T follicular helper cell (primary cell): ENCODE data around the gene TWF2.

ENCODE experiments used
- DNase-seq: peaks from one replicate; pipeline ENCODE4 v3.0.0-alpha.2; 2020; ENCODE audit warnings: low read depth

The TWF2 gene

DNA sequence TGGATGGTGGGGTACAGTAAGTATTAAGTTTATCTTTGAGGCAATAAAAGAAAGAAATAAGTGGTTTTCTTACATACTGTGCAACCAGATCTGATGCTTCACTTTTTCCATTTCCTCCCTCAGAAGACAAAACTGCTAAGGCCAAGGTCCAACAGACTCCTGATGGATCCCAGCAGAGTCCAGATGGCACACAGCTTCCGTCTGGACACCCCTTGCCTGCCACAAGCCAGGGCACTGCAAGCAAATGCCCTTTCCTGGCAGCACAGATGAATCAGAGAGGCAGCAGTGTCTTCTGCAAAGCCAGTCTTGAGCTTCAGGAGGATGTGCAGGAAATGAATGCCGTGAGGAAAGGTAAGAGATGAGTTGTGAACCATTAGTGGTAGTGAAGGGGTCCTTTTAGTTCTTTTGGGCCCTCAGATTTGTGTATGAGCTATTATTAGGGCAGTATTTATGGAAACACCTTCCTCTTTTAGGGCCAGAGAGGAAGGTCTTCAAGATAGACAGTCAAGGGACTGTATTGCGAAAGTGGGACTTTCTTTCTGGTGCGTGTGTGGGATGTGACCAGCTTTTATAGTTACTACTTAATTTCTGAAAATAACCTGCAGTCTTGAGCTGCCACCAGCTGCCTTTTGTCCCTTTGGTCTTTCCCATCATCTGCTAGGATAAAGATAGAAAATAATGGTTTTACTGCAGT lies 36.4 kb downstream of the TWF2 start:
- no peak for DNase-seq

DNA sequence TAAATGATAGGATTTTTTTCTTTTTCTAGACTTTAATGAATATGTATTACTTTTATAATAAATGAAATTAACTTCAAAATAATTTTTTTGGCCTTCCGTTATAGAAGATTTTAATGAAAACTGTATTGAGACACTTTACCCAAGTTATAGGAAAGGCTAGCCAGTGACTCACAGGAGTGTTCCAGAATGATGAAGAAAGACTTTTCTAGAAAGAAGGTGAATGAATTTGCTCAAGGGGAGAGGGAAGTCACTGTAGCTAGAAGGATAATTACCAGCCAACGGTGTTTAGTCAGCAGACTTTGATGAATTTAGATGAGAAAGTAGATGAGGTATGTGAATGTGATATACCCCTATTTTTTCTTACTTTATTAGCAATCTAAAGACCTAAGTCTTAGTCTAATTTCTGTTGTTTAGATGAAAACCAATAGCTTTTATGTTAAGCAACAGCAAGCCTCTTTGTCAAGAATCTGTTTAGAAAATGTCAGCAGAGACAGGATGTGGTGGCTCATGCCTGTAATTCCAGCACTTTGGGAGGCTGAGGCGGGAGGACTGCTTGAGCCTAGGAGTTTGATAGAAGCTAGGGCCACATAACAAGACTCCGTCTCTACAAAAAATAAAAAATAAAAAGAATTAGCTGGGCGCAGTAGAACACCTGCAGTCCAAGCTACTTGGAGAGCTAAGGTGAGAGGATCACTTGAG lies 37.8 kb downstream of the TWF2 start:
- DNase-seq = no peak

DNA sequence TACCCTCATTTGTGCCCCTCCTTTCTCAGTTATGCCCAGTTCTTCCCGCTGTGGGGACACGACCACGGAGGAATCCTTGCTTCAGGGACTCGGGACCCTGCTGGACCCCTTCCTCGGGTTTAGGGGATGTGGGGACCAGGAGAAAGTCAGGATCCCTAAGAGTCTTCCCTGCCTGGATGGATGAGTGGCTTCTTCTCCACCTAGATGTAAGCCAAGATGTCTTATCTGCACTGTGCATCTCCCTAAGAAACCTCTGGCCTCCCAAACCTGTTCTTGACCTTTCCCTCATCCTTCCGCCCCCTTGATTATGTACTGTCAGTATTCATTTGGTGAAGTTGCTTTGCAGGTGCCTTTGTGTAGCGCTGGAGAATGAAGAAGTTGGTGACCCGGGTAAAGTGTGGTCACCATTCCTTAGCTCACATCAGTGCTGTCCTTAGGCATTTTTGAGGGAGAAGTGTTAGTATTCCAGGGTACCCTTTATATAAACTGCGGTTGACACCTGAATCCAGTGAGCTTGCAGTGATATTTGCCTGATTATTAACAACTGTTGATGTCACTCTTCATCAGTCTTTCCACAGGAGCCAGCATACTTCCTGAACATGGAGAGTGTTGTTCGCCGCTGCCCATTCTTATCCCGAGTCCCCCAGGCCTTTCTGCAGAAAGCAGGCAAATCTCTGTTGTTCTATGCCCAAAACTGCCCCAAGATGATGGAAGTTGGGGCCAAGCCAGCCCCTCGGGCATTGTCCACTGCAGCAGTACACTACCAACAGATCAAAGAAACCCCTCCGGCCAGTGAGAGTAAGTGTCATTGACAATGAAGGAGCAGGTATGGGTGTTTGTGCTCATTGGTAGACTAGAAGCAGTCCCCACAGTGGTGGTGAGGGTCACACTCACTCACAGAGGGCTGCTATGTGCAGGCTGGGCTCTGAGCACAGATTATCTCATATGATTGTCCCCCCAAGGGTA lies 40.0 kb downstream of the TWF2 start:
- DNase-seq = no peak

DNA sequence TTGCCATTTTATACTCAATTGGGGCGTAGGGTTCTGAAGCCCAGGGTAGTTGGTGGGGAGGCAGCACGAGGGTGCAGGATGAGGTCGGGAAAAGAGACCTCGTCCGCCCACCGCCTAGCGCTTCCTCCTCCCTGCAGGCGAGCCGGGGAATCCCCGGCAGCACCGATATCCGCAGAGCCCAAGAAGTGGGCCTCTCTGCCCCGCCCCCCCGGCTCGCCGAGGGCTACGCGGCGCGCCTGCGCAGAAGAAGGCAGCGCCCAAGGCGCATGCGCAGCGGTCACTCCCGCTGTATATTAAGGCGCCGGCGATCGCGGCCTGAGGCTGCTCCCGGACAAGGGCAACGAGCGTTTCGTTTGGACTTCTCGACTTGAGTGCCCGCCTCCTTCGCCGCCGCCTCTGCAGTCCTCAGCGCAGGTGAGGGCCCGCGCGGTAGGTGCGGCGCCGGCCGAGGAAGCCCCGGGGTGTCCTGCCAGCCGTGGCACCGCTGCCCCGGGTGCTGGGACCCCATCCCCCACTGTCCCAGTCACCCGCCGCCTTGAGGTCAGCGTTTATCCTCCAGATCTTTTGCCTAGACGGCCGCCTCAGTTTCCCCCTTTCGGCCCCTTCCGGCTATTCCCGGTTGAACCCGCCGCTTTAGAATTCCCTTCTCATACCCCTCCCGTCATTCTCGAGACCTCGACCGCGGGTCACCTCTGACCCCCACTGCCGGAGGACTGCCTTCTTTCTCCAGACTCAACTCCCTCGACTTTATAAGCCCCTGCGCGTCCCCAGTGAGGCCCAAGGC lies 40.9 kb downstream of the TWF2 start, which contains the start of gene ALAS1:
Gene ALAS1, plus strand, starts transcription at position 319 of the 784 bp plus-strand sequence. CDS start 1,082 bp downstream, outside the sequence.
- DNase-seq = peak; percentile 90

DNA sequence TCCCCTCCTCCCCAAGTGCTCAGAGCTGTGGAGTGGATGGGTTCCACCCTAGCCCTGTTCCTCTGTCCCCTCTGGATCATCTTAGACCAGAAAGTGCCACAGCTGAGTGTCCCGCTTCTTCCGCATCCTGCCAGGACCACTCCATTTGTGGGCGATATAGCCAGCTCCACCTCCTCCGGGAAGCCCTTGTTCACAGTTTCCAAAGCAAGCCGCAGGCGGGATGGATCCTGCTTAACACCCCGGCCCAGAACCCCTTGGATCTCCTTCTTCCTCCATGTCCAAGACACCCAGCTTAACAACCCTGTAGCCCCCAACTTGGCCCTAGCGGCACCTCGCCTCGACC lies 41.5 kb downstream of the TWF2 start:
- DNase-seq = no peak

DNA sequence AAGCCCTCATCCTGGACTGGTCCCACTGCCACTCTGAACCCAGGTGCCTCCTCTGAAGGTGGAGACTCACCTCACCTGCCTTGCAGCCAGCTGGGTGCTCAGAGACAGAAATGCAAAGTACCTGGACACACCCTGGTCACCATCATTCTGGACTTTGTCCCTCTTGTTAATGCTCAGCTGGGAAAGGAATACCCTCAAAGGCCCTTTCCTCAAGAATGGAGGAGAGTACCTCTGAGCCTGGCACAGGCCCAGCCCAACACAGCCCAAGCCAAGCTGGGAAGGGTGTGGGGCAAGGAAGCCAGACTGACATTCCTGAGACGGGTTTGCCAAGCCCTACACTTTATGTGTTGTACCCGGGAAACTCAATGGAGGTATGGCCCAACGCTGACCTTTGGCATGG lies 42.0 kb downstream of the TWF2 start:
- DNase-seq = no peak

DNA sequence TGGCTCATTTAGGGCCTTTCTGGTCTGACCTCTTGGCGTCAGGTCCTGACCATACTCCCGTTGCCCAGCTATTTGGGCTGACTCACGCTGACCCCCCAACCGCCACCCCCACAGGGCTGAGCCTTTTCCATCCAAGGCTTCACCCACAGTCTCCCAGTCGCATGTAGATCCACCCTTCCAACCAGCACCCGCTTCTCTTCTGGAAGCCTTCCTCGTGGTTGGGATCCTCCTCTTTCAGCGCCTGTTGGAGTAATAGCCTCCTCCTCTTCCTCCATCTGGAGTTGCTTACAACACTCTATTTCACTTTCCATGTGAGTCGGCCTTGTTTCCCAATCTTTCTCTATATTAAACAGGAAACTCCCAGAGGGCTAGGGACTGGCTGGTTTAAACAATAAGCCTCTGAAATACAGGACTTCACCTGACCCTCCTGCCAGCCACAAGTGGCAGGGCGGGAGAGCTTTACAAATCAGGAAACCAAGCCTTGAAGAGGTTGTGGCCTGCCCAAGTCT lies 43.1 kb downstream of the TWF2 start:
- DNase-seq = no peak

DNA sequence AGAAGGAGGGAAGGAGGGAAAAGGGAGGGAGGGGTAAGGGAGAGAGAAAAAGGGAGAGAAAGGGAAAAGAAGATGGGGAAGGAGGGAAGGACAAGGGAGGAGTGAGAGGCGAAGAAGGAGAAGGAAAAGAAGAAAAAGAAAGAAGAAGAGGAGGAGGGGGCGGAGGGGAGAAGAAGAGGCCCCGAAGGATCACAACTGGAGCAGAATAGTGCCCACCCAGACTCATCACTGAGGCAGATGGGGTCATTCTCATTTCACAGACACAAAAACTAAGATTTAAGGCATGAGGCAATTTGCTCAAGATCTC lies 43.7 kb downstream of the TWF2 start:
- no peak for DNase-seq

DNA sequence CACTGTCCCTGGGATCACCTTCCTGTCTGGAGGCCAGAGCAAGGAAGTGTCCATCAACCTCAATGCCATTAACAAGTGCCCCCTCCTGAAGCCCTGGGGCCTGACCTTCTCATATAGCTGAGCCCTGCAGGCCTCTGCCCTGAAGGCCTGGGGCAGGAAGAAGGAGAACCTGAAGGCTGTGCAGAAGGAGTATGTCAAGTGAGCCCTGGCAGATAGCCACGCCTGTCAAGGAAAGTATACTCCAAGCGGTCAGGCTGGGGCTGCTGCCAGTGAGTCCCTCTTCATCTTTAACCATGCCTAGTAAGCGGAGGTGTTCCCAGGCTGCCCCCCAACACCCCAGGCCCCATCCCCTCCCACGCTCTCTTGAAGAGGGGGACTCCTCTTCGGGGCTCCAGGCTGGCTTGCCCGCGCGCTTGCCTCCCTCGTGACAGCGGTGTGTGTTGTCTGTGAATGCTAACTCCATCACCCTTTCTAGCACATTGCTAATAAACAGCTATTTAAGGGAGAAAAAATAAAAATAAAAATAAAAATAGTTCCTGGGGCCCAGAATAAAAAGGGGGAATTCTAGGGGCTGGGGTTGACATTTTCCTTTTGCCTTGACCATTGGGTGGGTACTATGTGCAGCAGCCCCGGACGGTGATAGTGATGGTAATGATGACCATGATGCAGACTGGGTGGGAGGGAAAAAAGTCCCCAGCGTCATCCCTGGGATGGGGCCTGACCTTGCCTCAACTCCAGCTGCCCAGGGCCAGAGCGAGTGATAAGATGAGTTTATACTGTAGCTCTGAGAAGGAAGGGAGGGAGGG lies 44.3 kb downstream of the TWF2 start:
- no peak for DNase-seq

DNA sequence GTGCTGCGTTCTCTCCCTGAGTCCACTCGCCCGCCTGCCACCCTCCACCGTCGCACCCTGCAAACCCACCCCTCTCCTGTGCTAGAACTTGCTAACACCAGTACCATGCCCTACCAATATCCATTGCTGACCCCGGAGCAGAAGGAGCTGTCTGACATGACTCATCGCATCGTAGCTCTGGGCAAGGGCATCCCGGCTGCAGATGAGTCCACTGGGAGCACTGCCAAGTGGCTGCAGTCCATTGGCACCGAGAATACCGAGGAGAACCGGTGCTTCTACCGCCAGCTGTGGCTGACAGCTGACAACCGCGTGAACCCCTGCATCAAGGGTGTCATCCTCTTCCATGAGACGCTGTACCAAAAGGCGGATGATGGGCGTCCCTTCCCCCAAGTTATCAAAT lies 45.9 kb downstream of the TWF2 start:
- no peak for DNase-seq

DNA sequence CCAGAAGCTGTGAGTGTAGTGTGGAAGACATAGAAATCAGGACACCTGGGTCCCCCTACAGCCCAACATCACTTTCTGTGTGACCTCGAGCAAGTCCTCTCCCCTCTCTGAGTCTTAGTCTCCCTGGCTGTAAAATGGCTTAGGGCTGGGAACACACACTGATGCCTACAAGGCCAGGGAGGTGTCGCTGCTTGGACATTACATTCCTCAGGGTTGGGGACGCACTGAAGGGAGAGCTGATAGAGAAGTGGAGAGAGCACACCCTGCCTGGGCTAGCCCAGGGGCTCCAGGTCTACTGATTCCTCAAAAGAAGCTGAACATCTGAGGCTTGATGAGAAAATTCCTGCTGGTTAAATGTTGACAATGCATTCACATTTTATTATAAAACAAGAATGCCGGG lies 47.3 kb downstream of the TWF2 start:
- DNase-seq = no peak

DNA sequence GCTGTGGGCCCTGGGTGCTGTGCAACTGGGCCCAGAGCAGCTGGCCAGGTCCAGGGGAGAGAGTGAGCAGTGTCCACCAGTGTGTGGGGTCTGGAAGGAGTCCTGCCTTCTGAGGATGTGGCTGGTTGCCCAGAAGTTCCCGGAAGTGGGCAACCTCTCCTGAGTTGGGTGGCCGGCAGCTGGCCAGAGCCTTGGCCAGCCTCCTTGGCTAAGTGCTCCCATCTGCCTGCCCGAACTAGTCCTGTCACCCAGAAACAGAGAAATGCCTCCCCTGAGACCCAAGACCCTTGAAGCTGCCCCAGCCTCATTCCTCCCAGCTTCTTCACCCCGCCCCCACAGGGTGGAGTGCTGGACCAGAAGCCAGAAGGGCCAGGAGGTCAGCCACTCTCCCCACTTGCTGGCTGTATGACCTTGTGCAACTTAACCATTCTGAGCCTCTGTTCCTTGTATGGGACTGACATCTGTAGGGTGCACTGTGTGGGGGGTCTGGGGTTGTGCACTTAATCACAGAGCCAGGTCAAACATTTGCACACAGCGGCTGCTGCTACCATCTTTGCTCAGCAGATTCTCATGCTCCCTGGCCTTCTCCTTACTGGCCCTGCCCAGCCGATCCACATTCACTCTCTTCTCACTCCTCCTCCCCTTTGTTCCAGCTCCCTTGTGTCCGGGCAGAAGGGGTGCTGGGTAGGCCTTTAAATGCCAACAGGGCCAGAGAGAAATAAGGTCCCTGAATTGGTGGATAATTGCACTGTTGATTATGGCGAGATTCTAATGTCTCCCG lies 48.5 kb downstream of the TWF2 start:
- no peak for DNase-seq

DNA sequence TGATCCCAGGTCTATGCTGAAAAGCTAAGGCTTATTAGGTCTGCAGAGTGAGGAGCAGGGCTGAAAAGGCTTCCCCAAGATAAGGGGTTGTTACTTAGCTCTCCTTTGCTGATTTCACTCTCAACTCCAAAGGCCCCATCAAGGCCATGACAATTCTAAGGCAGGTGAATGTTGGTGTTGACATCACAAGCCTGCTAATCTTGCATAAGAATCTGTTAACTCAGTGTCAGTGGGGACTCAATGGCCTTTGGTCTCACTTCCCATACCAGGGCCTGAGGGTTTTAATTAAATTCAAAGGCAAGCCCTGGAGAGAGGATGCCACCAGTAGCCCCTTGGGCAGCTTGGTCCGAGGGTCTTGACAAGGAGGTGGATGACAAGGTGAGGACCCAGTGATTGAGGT lies 50.4 kb downstream of the TWF2 start:
- DNase-seq = no peak

DNA sequence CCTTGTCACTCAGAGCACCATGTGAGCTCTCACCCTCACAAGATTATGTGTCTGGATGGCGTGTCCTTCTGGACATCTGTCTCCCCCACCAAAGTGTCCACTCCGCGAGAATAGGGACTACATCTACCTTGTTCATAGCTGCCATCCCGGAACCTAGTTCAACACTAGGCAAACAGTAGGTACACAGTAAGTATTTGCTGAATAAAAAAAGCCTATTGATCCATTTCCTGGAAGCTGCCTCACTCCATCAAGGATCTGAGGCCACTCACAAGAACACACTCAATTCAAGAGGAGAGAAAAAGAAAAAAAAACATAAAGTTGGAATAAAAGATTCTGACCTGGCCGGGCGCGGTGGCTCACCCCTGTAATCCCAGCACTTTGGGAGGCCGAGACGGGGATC lies 52.2 kb downstream of the TWF2 start:
- no peak for DNase-seq

DNA sequence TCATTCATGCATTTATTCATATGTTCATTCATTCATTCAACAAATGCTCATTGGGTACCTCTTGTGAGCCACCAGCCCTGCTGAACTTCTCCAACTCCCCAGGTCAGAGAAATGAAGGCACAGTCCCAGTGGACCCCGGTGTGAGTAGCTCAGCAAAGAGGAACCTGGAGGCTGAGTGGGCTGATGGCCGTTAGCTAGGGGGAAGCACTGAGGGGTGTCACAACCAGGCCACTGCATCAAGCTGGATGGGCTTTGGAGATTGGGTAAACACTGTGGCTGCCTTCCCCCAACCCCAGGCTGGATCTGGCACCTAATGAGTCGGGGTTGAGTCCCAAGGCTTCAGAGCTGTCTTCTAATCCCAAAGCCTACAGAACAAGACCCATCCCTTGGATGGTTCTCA lies 53.1 kb downstream of the TWF2 start:
- no peak for DNase-seq

DNA sequence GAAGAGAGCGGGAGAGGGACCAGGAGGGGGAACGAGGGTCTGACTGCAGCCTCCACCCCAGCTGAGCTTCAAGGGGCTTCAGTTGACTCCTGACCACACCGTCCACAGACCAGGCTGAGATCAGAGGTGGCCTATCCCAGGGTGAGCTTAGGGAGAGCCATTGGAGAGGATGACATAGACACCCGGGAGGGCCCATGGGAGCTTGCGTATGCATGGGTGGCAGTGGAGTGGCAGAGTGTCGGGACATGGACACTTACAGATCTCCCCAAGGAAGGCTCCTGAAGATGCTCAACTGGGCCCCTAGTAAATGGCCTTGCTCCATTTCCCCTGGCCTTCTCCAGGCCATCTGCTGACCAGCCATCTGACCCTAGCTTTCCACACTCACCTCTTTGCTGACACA lies 53.6 kb downstream of the TWF2 start:
- no peak for DNase-seq

DNA sequence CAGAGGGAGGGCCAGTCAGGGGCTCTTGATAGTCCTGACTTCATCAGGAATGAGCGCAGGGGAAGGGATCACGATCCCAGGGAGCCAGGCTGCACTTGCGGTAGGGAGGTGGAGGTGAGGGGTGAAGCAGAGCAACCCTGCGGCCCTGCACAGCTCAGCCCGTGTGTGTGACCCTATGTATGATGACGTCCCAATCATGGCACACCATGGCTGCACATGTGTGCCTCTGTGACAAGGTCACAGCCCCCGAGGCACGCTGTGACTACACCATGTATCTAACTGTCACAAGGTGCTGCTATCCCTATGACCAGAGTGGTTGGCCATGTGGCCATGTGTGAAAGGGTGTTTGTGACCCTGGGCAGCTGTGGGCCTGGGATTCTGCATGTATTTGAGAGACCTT lies 54.3 kb downstream of the TWF2 start:
- no peak for DNase-seq

DNA sequence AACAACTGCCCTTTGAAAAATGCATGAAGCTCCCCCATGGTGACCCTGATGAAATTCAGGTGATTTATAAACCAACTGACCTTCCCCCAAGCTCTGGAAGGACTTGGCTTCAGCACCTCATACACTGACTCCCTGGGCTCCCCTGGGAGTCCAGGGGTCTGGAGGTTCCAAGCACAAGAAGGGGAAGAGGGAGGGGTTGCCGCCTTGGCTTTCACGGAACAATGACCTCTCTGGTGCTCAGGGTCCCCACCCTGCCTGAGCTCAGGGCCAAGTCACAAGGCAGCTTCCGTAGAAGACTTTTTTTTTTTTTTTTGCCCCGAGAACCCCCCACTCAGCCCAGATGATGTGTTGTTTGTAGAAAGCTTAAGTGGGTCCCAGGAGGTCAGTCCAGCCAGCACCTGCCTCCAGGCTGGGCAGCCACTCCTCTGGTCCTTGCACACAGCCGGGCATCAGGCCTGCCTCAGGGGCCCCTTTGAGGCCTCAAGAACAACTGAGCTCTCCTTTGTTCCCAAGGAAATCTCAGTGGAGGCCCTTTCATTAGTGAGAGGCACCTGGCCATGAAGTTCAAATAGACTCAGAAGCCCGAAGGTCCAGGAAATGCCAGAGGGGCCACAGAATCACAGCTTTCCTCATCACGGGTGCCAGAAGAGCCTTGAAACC lies 55.0 kb downstream of the TWF2 start:
- DNase-seq = no peak

DNA sequence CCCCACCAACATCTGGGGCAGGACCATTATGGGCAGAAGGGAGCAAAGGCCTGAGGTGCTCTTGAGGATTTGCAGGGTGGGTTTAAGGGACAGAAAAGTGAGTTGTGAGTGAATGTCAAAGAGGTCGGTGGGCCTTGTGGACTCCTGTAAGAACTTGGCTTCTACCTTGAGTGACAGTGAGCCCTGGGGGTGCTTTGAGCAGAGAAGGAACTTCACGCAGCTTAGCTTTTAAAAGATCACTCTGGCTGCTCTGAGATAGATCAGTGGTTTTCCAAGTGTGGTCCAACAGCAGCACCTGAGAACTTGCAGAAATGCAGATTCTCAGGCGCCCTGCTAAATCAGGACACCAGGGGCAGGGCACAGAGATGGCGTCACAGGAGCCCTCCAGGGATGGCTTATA lies 56.3 kb downstream of the TWF2 start:
- no peak for DNase-seq

DNA sequence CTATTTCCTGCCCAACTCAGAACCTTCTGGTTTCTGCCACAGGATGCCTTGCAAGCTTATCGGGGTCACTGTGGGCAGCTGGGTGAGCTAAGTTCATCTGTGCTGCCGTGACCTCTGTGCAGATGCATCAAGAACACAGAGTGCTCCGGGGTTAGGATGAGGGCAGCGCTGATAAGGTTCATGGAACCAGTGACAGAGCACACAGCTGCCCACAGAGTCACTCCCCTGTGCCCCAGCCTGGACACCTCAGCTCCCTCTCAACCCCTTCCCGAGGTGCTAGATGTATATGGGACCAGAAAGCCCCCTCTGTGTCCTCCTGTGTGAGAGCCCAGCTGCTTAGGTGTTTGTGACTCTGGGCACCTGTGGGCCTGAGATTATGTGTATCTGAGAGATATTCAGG lies 56.8 kb downstream of the TWF2 start:
- DNase-seq = no peak
